GM21717 (cell line): Measurements from ENCODE around the gene ANO1.

Source experiments
- ATAC-seq: cut with Tn5 transposase; IDR thresholded peaks from one replicate; pipeline ENCODE4 v1.9.1; 2021; ENCODE audit warnings: mild to moderate bottlenecking, moderate library complexity; ENCODE audit not compliant: unreplicated experiment

ANO1 gene

GRCh38 chr11:70049045-70049444 lies 29.1 kb upstream of the ANO1 start:
- no peak for ATAC-seq

GRCh38 chr11:70050243-70050642 lies 27.9 kb upstream of the ANO1 start:
- no peak for ATAC-seq

GRCh38 chr11:70054004-70054403 lies 24.1 kb upstream of the ANO1 start:
- no peak for ATAC-seq

GRCh38 chr11:70055444-70055843 lies 22.7 kb upstream of the ANO1 start:
- no peak for ATAC-seq

- ATAC-seq = no peak
Measured at GRCh38 chr11:70057080-70057479, 21.0 kb upstream of the ANO1 start.

GRCh38 chr11:70059971-70060370 lies 18.1 kb upstream of the ANO1 start:
- no peak for ATAC-seq

GRCh38 chr11:70060611-70061293 lies 17.4 kb upstream of the ANO1 start:
- ATAC-seq = no peak

GRCh38 chr11:70061734-70062133 lies 16.4 kb upstream of the ANO1 start:
- ATAC-seq = no peak

- ATAC-seq = no peak
Measured at GRCh38 chr11:70063121-70063520, 15.0 kb upstream of the ANO1 start.

GRCh38 chr11:70063555-70063954 lies 14.6 kb upstream of the ANO1 start:
- ATAC-seq = no peak

- no peak for ATAC-seq
Measured at GRCh38 chr11:70064008-70064725, 13.9 kb upstream of the ANO1 start.

- ATAC-seq = no peak
Measured at GRCh38 chr11:70064726-70065317, 13.3 kb upstream of the ANO1 start.

- no peak for ATAC-seq
Measured at GRCh38 chr11:70065318-70066135, 12.6 kb upstream of the ANO1 start.

GRCh38 chr11:70066136-70066520 lies 12.0 kb upstream of the ANO1 start:
- no peak for ATAC-seq

- no peak for ATAC-seq
Measured at GRCh38 chr11:70066628-70067027, 11.5 kb upstream of the ANO1 start.

- ATAC-seq = no peak
Measured at GRCh38 chr11:70067036-70067435, 11.1 kb upstream of the ANO1 start.

GRCh38 chr11:70067591-70068341 lies 10.4 kb upstream of the ANO1 start:
- no peak for ATAC-seq

GRCh38 chr11:70068345-70068744 lies 9.8 kb upstream of the ANO1 start:
- no peak for ATAC-seq

- no peak for ATAC-seq
Measured at GRCh38 chr11:70068950-70069349, 9.2 kb upstream of the ANO1 start.

- no peak for ATAC-seq
Measured at GRCh38 chr11:70070706-70071105, 7.4 kb upstream of the ANO1 start.

- ATAC-seq = no peak
Measured at GRCh38 chr11:70071996-70072395, 6.1 kb upstream of the ANO1 start.
